ENCODE results near the gene FCN2.
"Not testable (repeated sequence)": the region's sequence is repeated elsewhere in the genome, so short reads cannot be mapped to it uniquely, and the experiment has no call there.

FCN2 gene

GRCh38 chr9:134846187-134846586, 34.4 kb upstream of the FCN2 start:
- no peak for DNase-seq
- in situ Hi-C loops (cut with MboI; ENCODE audit: low pct_unique_long_range_greater_than_20kb, low sequenced_read_pairs), result no loop called here

- DNase-seq, result no peak
- in situ Hi-C loops (cut with MboI; ENCODE audit: low pct_unique_long_range_greater_than_20kb, low sequenced_read_pairs), result no loop called here
Measured at GRCh38 chr9:134846699-134847098, 33.9 kb upstream of the FCN2 start.

- DNase-seq, result no peak
- in situ Hi-C loops (cut with MboI; ENCODE audit: low pct_unique_long_range_greater_than_20kb, low sequenced_read_pairs), result no loop called here
Measured at GRCh38 chr9:134847138-134847537, 33.5 kb upstream of the FCN2 start.

GRCh38 chr9:134847752-134848432, 32.7 kb upstream of the FCN2 start:
- DNase-seq, result no peak
- in situ Hi-C loops (cut with MboI; ENCODE audit: low pct_unique_long_range_greater_than_20kb, low sequenced_read_pairs), result no loop called here

GRCh38 chr9:134848504-134848903, 32.1 kb upstream of the FCN2 start:
- no peak for DNase-seq
- in situ Hi-C loops (cut with MboI; ENCODE audit: low pct_unique_long_range_greater_than_20kb, low sequenced_read_pairs), result no loop called here

GRCh38 chr9:134850611-134851010, 30.0 kb upstream of the FCN2 start:
- DNase-seq, result no peak

GRCh38 chr9:134851020-134851419, 29.6 kb upstream of the FCN2 start:
- in situ Hi-C loops (cut with MboI; ENCODE audit: low pct_unique_long_range_greater_than_20kb, low sequenced_read_pairs), result no loop called here
- DNase-seq, result no peak

More at GRCh38 chr9:134850611-134851010, 30.0 kb upstream of the FCN2 start:
- in situ Hi-C loops (cut with MboI; ENCODE audit: low pct_unique_long_range_greater_than_20kb, low sequenced_read_pairs), result no loop called here

- in situ Hi-C loops (cut with MboI; ENCODE audit: low pct_unique_long_range_greater_than_20kb, low sequenced_read_pairs), result no loop called here
Measured at GRCh38 chr9:134852906-134853654, 27.5 kb upstream of the FCN2 start.

GRCh38 chr9:134853893-134854292, 26.7 kb upstream of the FCN2 start:
- in situ Hi-C loops (cut with MboI; ENCODE audit: low pct_unique_long_range_greater_than_20kb, low sequenced_read_pairs), result no loop called here
- no peak for DNase-seq

More at GRCh38 chr9:134852906-134853654, 27.5 kb upstream of the FCN2 start:
- DNase-seq, result no peak

GRCh38 chr9:134854541-134854981, 26.0 kb upstream of the FCN2 start:
- in situ Hi-C loops (cut with MboI; ENCODE audit: low pct_unique_long_range_greater_than_20kb, low sequenced_read_pairs), result no loop called here
- DNase-seq, result no peak

GRCh38 chr9:134855231-134855899, 25.2 kb upstream of the FCN2 start:
- DNase-seq, result no peak
- in situ Hi-C loops (cut with MboI; ENCODE audit: low pct_unique_long_range_greater_than_20kb, low sequenced_read_pairs), result no loop called here

GRCh38 chr9:134855900-134856377, 24.7 kb upstream of the FCN2 start:
- no peak for DNase-seq
- in situ Hi-C loops (cut with MboI; ENCODE audit: low pct_unique_long_range_greater_than_20kb, low sequenced_read_pairs), result no loop called here

- in situ Hi-C loops (cut with MboI; ENCODE audit: low pct_unique_long_range_greater_than_20kb, low sequenced_read_pairs); DNase-seq: not testable (repeated sequence)
Measured at GRCh38 chr9:134857451-134857850, 23.2 kb upstream of the FCN2 start.

GRCh38 chr9:134858051-134858841, 22.4 kb upstream of the FCN2 start:
- DNase-seq, result no peak
- in situ Hi-C loops (cut with MboI; ENCODE audit: low pct_unique_long_range_greater_than_20kb, low sequenced_read_pairs), result no loop called here

GRCh38 chr9:134860510-134860909, 20.1 kb upstream of the FCN2 start:
- in situ Hi-C loops (cut with MboI; ENCODE audit: low pct_unique_long_range_greater_than_20kb, low sequenced_read_pairs), result no loop called here
- DNase-seq, result no peak

GRCh38 chr9:134861595-134862334, 18.8 kb upstream of the FCN2 start:
- in situ Hi-C loops (cut with MboI; ENCODE audit: low pct_unique_long_range_greater_than_20kb, low sequenced_read_pairs), result no loop called here
- no peak for DNase-seq

- in situ Hi-C loops (cut with MboI; ENCODE audit: low pct_unique_long_range_greater_than_20kb, low sequenced_read_pairs), result no loop called here
- DNase-seq, result no peak
Measured at GRCh38 chr9:134863306-134863902, 17.2 kb upstream of the FCN2 start.

Data from KBM-7 (cell line).